HCT116 (cell line): Measurements from ENCODE around the gene IGSF9B. TPM values are rescaled to one million over a fixed set of nuclear protein-coding genes. Genes with fewer than 3 reads are reported as not detected.

Experiments
- ATAC-seq: fragments of 200-7000 bp; cut with Tn5 transposase; 2 replicates; pipeline ENCODE4 v1.9.1; 2020; ENCODE audit warnings: mild to moderate bottlenecking, moderate library complexity
- BruUV-seq: library from RNA; stranded (reverse); fragments of 400-500 nt; replicated peaks from 2 replicates; lab custom pipeline; 2021; lab: Mats Ljungman, UMichigan
- CTCF ChIA-PET: fragments of 300-600 bp; sonication (Branson Sonifier 250); formaldehyde crosslinking; loops from one replicate; lab custom pipeline; 2021; ENCODE audit warnings: antibody characterized with exemption; lab: Charles Lee
- POLR2A ChIA-PET: fragments of 300-600, 350-600 bp; sonication (Branson Sonifier 250); formaldehyde crosslinking; loops from one replicate; lab custom pipeline; 2021; ENCODE audit warnings: antibody characterized with exemption; lab: Charles Lee
- RAD21 ChIA-PET, 2 experiments: fragments of 300-600 bp; sonication (Branson Sonifier 250); formaldehyde crosslinking; loops; one replicate each; lab custom pipeline; 2023; ENCODE audit warnings: low total read pairs in 2 of 2; ENCODE audit not compliant: uncharacterized antibody in 2 of 2, unreplicated experiment in 2 of 2, low non-redundant PET in 1 of 2; lab: Charles Lee
- DNase-seq: peaks from one replicate; pipeline ENCODE4 v3.0.0-alpha.2; 2010; ENCODE audit warnings: low read depth, low spot score
- H2AFZ ChIP-seq: fragments of 200-600 bp; shearing (Covaris generic), sonication (generic); 2 replicates; pipeline ENCODE4 v1.6.1; 2017; ENCODE audit warnings: low read depth, mixed run types, mixed read lengths, antibody characterized with exemption, low read length; ENCODE audit not compliant: poor library complexity, severe bottlenecking
- H3K27ac ChIP-seq: 2 replicates; pipeline ENCODE4 v1.5.1; 2012; ENCODE audit warnings: low read depth, low read length
- H3K27me3 ChIP-seq: fragments of 200-600 bp; sonication (generic); 2 replicates; pipeline ENCODE4 v1.6.1; 2016; ENCODE audit warnings: mixed run types, low read length, mixed read lengths; ENCODE audit not compliant: insufficient read depth
- H3K36me3 ChIP-seq, 2 experiments: fragments of 200-500 bp in 1 of 2; fragments of 200-600 bp in 1 of 2; sonication (Bioruptor generic) in 1 of 2; sonication (generic) in 1 of 2; 2 replicates each; pipeline versions ENCODE4 v1.5.1 to v1.6.1; 2014 to 2016; ENCODE audit warnings: low read length in 2 of 2, inconsistent platforms in 1 of 2, mixed read lengths in 1 of 2, mixed run types in 1 of 2; ENCODE audit not compliant: insufficient read depth in 2 of 2, control insufficient read depth in 1 of 2
- H3K4me1 ChIP-seq, 2 experiments: fragments of 200-600 bp in 1 of 2; sonication (generic) in 1 of 2; 2 replicates each; pipeline versions ENCODE4 v1.5.1 to v1.6.1; 2012 to 2017; ENCODE audit warnings: low read length in 2 of 2, inconsistent platforms in 1 of 2, mild to moderate bottlenecking in 1 of 2, mixed read lengths in 1 of 2, mixed run types in 1 of 2, moderate library complexity in 1 of 2; ENCODE audit not compliant: insufficient read depth in 2 of 2, control insufficient read depth in 1 of 2
- H3K4me2 ChIP-seq: fragments of 200-600 bp; sonication (generic); 2 replicates; pipeline ENCODE4 v1.6.1; 2017; ENCODE audit warnings: mixed run types, low read length, mixed read lengths
- H3K4me3 ChIP-seq, 2 experiments: fragments of 200-600 bp in 1 of 2; sonication (generic) in 1 of 2; replicated peaks in 1 of 2; 2 replicates each; pipeline ENCODE4 v1.5.1; 2011 to 2016; ENCODE audit warnings: low read length in 2 of 2, control low read depth in 1 of 2, low read depth in 1 of 2, mild to moderate bottlenecking in 1 of 2, mixed read lengths in 1 of 2, mixed run types in 1 of 2
- H3K79me2 ChIP-seq: fragments of 200-600 bp; sonication (generic); 2 replicates; pipeline ENCODE4 v1.6.1; 2017; ENCODE audit warnings: mild to moderate bottlenecking, mixed run types, low read length, moderate library complexity, mixed read lengths; ENCODE audit not compliant: insufficient read depth
- H3K9ac ChIP-seq: fragments of 200-600 bp; sonication (generic); 2 replicates; pipeline ENCODE4 v1.6.1; 2016; ENCODE audit warnings: low read length, mixed read lengths
- H3K9me2 ChIP-seq: fragments of 200-600 bp; sonication (generic), shearing (Covaris generic); 2 replicates; pipeline ENCODE4 v1.6.1; 2017; ENCODE audit warnings: mixed run types, mild to moderate bottlenecking, moderate library complexity; ENCODE audit not compliant: insufficient read depth
- H3K9me3 ChIP-seq, 2 experiments: fragments of 200-500 bp in 1 of 2; fragments of 200-600 bp in 1 of 2; sonication (Bioruptor generic) in 1 of 2; sonication (generic) in 1 of 2; 2 replicates each; pipeline ENCODE4 v1.6.1; 2014 to 2017; ENCODE audit warnings: low read length in 2 of 2, mixed read lengths in 2 of 2, inconsistent platforms in 1 of 2, low read depth in 1 of 2, mild to moderate bottlenecking in 1 of 2, mixed run types in 1 of 2, moderate library complexity in 1 of 2; ENCODE audit not compliant: control insufficient read depth in 1 of 2, insufficient read depth in 1 of 2
- H4K20me1 ChIP-seq: fragments of 200-600 bp; sonication (generic), shearing (Covaris generic); 2 replicates; pipeline ENCODE4 v1.6.1; 2017; ENCODE audit warnings: mixed run types, mild to moderate bottlenecking, moderate library complexity; ENCODE audit not compliant: insufficient read depth
- CBX3 ChIP-seq: IDR thresholded peaks from 2 replicates; pipeline ENCODE4 v1.6.1; 2012; ENCODE audit warnings: low read depth
- CEBPB ChIP-seq: IDR thresholded peaks from 2 replicates; pipeline ENCODE4 v1.6.1; 2012; ENCODE audit warnings: low read depth
- ELF1 ChIP-seq: IDR thresholded peaks from 2 replicates; pipeline ENCODE4 v1.6.1; 2012; ENCODE audit warnings: low read depth, borderline replicate concordance
- EZH2phosphoT487 ChIP-seq: fragments of 200-600 bp; IDR thresholded peaks from 2 replicates; pipeline ENCODE4 v1.6.1; 2018; ENCODE audit warnings: antibody characterized with exemption, borderline replicate concordance
- FOSL1 ChIP-seq: IDR thresholded peaks from 2 replicates; pipeline ENCODE4 v1.6.1; 2012; ENCODE audit warnings: low read depth
- JUND ChIP-seq: IDR thresholded peaks from 2 replicates; pipeline ENCODE4 v1.6.1; 2012
- POLR2A ChIP-seq: IDR thresholded peaks from 2 replicates; pipeline ENCODE4 v1.7.0; 2011; ENCODE audit warnings: borderline replicate concordance; ENCODE audit not compliant: insufficient read depth, insufficient read length; ENCODE audit errors: extremely low read depth
- SIN3A ChIP-seq: IDR thresholded peaks from 2 replicates; pipeline ENCODE4 v1.6.1; 2012; ENCODE audit warnings: low read depth
- SP1 ChIP-seq: IDR thresholded peaks from 2 replicates; pipeline ENCODE4 v1.6.1; 2012; ENCODE audit warnings: low read depth
- SRF ChIP-seq: IDR thresholded peaks from 2 replicates; pipeline ENCODE4 v1.6.1; 2012; ENCODE audit warnings: low read depth
- TCF7L2 ChIP-seq: IDR thresholded peaks from 2 replicates; pipeline ENCODE4 v1.7.0; 2011; ENCODE audit warnings: borderline replicate concordance, inconsistent platforms; ENCODE audit not compliant: insufficient read depth, insufficient read length; ENCODE audit errors: extremely low read depth
- ZBTB33 ChIP-seq: IDR thresholded peaks from 2 replicates; pipeline ENCODE4 v1.6.1; 2011; ENCODE audit warnings: mild to moderate bottlenecking, low read length, moderate library complexity; ENCODE audit not compliant: insufficient replicate concordance; ENCODE audit errors: extremely low read depth
- ZFX ChIP-seq: fragments of 450-650 bp; IDR thresholded peaks from 2 replicates; pipeline ENCODE4 v1.6.1; 2017
- intact Hi-C: fragments of 100-400 bp; cut with micrococcal nuclease; formaldehyde crosslinking; loops from 2 replicates; pipeline ENCODE4 v1.10.0; 2022
- total RNA-seq: library from RNA; stranded (reverse); gene quantifications from one replicate; pipeline ENCODE4 v1.2.1, GENCODE V29; 2021; ENCODE audit not compliant: unreplicated experiment

Gene IGSF9B
- total RNA-seq, 1 experiment from 2014 or later = 12.4 TPM

GRCh38 chr11:133937015-133937414 is 19.8 kb downstream of the IGSF9B start:
- Histone ChIP-seq H3K4me1 (peaks cover 5 to 18% of the 10 kb centered on the region in 2 experiments; a peak in 3 of 4 replicates), H3K9ac (no peak overlapping the region), H3K27me3 (no peaks in the 10 kb centered on the region), H3K4me2 (no peak overlapping the region), H3K27ac (no peak overlapping the region), H3K4me3 (no peak overlapping the region), H3K9me2 (no peaks in the 10 kb centered on the region), H3K36me3 (no peaks in the 10 kb centered on the region), H2AFZ (no peak overlapping the region), H4K20me1 (no peaks in the 10 kb centered on the region), H3K79me2 (no peaks in the 10 kb centered on the region), H3K9me3 (no peaks in the 10 kb centered on the region)
- no TSS peak for BruUV-seq
- CTCF ChIA-PET = interaction anchor here (0.5 kb wide), 1 partner anchor 11 kb away, joined by 3 read pairs; no protein-coding TSS in a partner anchor
- RAD21 ChIA-PET = no interaction called here
- TF ChIP-seq ELF1 (no peak), SP1 (no peak), TCF7L2 (no peak), ZBTB33 (no peak), ZFX (no peak), POLR2A (no peak), CBX3 (no peak), FOSL1 (no peak)
- POLR2A ChIA-PET = no interaction called here
- no peak for ATAC-seq
- no peak for DNase-seq
- intact Hi-C loops = no loop called here

- peaks cover 5 to 18% of the 10 kb centered on the region in 2 experiments; a peak in 3 of 4 replicates for H3K4me1 ChIP-seq
- no peak overlapping the region for H3K4me3 ChIP-seq
- H4K20me1 ChIP-seq = no peaks in the 10 kb centered on the region
- H3K79me2 ChIP-seq = no peaks in the 10 kb centered on the region
- H3K9me2 ChIP-seq = no peaks in the 10 kb centered on the region
- TF ChIP-seq ZFX (no peak), FOSL1 (no peak), SIN3A (no peak), CBX3 (no peak), EZH2phosphoT487 (no peak), SRF (no peak), JUND (no peak), CEBPB (no peak)
- TF ChIP-seq, all 23 proteins: peak for 0
- H3K27me3 ChIP-seq = no peaks in the 10 kb centered on the region
- DNase-seq (no peak), ATAC-seq (no peak)
- no peaks in the 10 kb centered on the region for H3K9me3 ChIP-seq
- no peak overlapping the region for H3K9ac ChIP-seq
- H3K4me2 ChIP-seq = no peak overlapping the region
- no peaks in the 10 kb centered on the region for H3K36me3 ChIP-seq
- no peak overlapping the region for H2AFZ ChIP-seq
- ChIA-PET CTCF (interaction anchor here (0.5 kb wide), 1 partner anchor 12 kb away, joined by 3 read pairs; no protein-coding TSS in a partner anchor), POLR2A (no interaction called here), RAD21 (no interaction called here)
- no peak overlapping the region for H3K27ac ChIP-seq
- no TSS peak for BruUV-seq
- intact Hi-C loops = no loop called here
Observed at GRCh38 chr11:133936592-133936991, 20.2 kb downstream of the IGSF9B start.
